ENCODE measurements around the gene MYL6. TPM values are rescaled to one million over a fixed set of nuclear protein-coding genes. Genes with fewer than 3 reads are reported as not detected.

MYL6 gene
- total RNA-seq, 2 experiments from 2014 or later = 1,527 to 1,542 TPM

GRCh38 chr12:56129942-56130495 is 28.1 kb upstream of the MYL6 start:
- ATAC-seq = no peak
- Mint-ChIP-seq H3K27me3 (ENCODE audit: low read depth) (no peaks in the 10 kb centered on the region), H3K27ac (peak overlapping the region; percentile 91), H3K4me1 (ENCODE audit: low read depth) (peaks cover 69% of the 10 kb centered on the region), H3K4me3 (peak overlapping the region; percentile 88), H3K36me3 (ENCODE audit: low read depth) (peaks cover 59% of the 10 kb centered on the region), H3K9me3 (ENCODE audit: insufficient read depth) (no peaks in the 10 kb centered on the region)
- CTCF ChIA-PET = interaction anchor here (1.0 to 9.3 kb wide), 4 partner anchors 11 to 391 kb away, joined by 3 to 148 read pairs (median 5); partner anchors contain the start of genes MYL6B, SMARCC2 and ZC3H10
- POLR2A ChIA-PET = interaction anchor here (0.7 to 8.7 kb wide), 7 partner anchors 8 to 36 kb away, joined by 3 to 77 read pairs (median 23); partner anchors contain the start of genes MYL6, MYL6B, RPL41 and ZC3H10
- no peak for DNase-seq

- Mint-ChIP-seq H3K4me3 (peak overlapping the region; percentile 88), H3K27ac (peak overlapping the region; percentile 91), H3K4me1 (ENCODE audit: low read depth) (peaks cover 63% of the 10 kb centered on the region), H3K27me3 (ENCODE audit: low read depth) (no peaks in the 10 kb centered on the region), H3K9me3 (ENCODE audit: insufficient read depth) (no peaks in the 10 kb centered on the region), H3K36me3 (ENCODE audit: low read depth) (peaks cover 65% of the 10 kb centered on the region)
- no peak for ATAC-seq
- DNase-seq = no peak
- ChIA-PET POLR2A (interaction anchor here (1.0 to 8.7 kb wide), 2 partner anchors 30 to 35 kb away, joined by 4 to 77 read pairs; partner anchors contain the start of gene MYL6), CTCF (interaction anchor here (1.4 to 9.3 kb wide), 2 partner anchors 12 to 59 kb away, joined by 4 to 148 read pairs; partner anchors contain the start of genes SMARCC2 and ZC3H10)
Observed at GRCh38 chr12:56130876-56131275, 27.3 kb upstream of the MYL6 start.

GRCh38 chr12:56134897-56135296 is 23.3 kb upstream of the MYL6 start:
- CTCF ChIA-PET = interaction anchor here (0.6 kb wide), 1 partner anchor 175 kb away, joined by 3 read pairs; no protein-coding TSS in a partner anchor
- Mint-ChIP-seq H3K4me3 (no peak overlapping the region), H3K4me1 (ENCODE audit: low read depth) (peaks cover 77% of the 10 kb centered on the region), H3K27me3 (ENCODE audit: low read depth) (no peaks in the 10 kb centered on the region), H3K36me3 (ENCODE audit: low read depth) (peaks cover 87% of the 10 kb centered on the region), H3K27ac (no peak overlapping the region), H3K9me3 (ENCODE audit: insufficient read depth) (no peaks in the 10 kb centered on the region)
- no peak for ATAC-seq
- no peak for DNase-seq
- POLR2A ChIA-PET = no interaction called here

- ATAC-seq = peak; percentile 14
- CTCF ChIA-PET = interaction anchor here (0.6 to 2.5 kb wide), 5 partner anchors 10 to 130 kb away, joined by 3 to 13 read pairs (median 8); partner anchors contain the start of genes ESYT1, MYL6B, SMARCC2 and ZC3H10
- Mint-ChIP-seq H3K9me3 (ENCODE audit: insufficient read depth) (no peaks in the 10 kb centered on the region), H3K4me3 (no peak overlapping the region), H3K27me3 (ENCODE audit: low read depth) (no peaks in the 10 kb centered on the region), H3K27ac (peak overlapping the region; percentile 83), H3K4me1 (ENCODE audit: low read depth) (peaks cover 71% of the 10 kb centered on the region), H3K36me3 (ENCODE audit: low read depth) (peaks cover 81% of the 10 kb centered on the region)
- POLR2A ChIA-PET = interaction anchor here (0.6 to 2.0 kb wide), 9 partner anchors 8 to 57 kb away, joined by 3 to 8 read pairs (median 4); partner anchors contain the start of genes ESYT1 and ZC3H10
- no peak for DNase-seq
Observed at GRCh38 chr12:56137853-56138571, 20.1 kb upstream of the MYL6 start.

GRCh38 chr12:56141946-56142784 is 16.0 kb upstream of the MYL6 start:
- H3K4me1 Mint-ChIP-seq (ENCODE audit: low read depth) = peaks cover 58% of the 10 kb centered on the region
- DNase-seq (no peak), ATAC-seq (no peak)
- ChIA-PET CTCF (interaction anchor here (0.6 to 1.9 kb wide), 4 partner anchors 10 to 229 kb away, joined by 3 to 7 read pairs (median 4); partner anchors contain the start of genes ESYT1 and MYL6B), POLR2A (interaction anchor here (0.7 to 4.1 kb wide), 4 partner anchors 10 to 24 kb away, joined by 3 to 30 read pairs (median 5); partner anchors contain the start of genes ESYT1, MYL6B and ZC3H10)
- peaks cover 74% of the 10 kb centered on the region for H3K36me3 Mint-ChIP-seq (ENCODE audit: low read depth)
- H3K27ac Mint-ChIP-seq = peak overlapping the region; percentile 68
- no peaks in the 10 kb centered on the region for H3K9me3 Mint-ChIP-seq (ENCODE audit: insufficient read depth)
- no peaks in the 10 kb centered on the region for H3K27me3 Mint-ChIP-seq (ENCODE audit: low read depth)
- no peak overlapping the region for H3K4me3 Mint-ChIP-seq

GRCh38 chr12:56143217-56143616 is 14.9 kb upstream of the MYL6 start:
- ChIA-PET POLR2A (interaction anchor here (1.1 to 4.1 kb wide), 4 partner anchors 9 to 16 kb away, joined by 3 to 30 read pairs (median 6); partner anchors contain the start of genes ESYT1 and MYL6B), CTCF (interaction anchor here (1.0 to 1.9 kb wide), 4 partner anchors 9 to 46 kb away, joined by 6 to 7 read pairs (median 6); partner anchors contain the start of genes ESYT1, MYL6B, SMARCC2 and ZC3H10)
- no peak overlapping the region for H3K4me3 Mint-ChIP-seq
- ATAC-seq = no peak
- peak overlapping the region; percentile 68 for H3K27ac Mint-ChIP-seq
- no peaks in the 10 kb centered on the region for H3K9me3 Mint-ChIP-seq (ENCODE audit: insufficient read depth)
- peaks cover 47% of the 10 kb centered on the region for H3K4me1 Mint-ChIP-seq (ENCODE audit: low read depth)
- DNase-seq = no peak
- H3K36me3 Mint-ChIP-seq (ENCODE audit: low read depth) = peaks cover 63% of the 10 kb centered on the region
- no peaks in the 10 kb centered on the region for H3K27me3 Mint-ChIP-seq (ENCODE audit: low read depth)

GRCh38 chr12:56143870-56144269 is 14.3 kb upstream of the MYL6 start:
- peaks cover 41% of the 10 kb centered on the region for H3K4me1 Mint-ChIP-seq (ENCODE audit: low read depth)
- ChIA-PET POLR2A (interaction anchor here (0.6 to 4.1 kb wide), 5 partner anchors 11 to 18 kb away, joined by 3 to 30 read pairs (median 4); partner anchors contain the start of genes ESYT1 and MYL6), CTCF (interaction anchor here (0.8 to 1.3 kb wide), 3 partner anchors 25 to 79 kb away, joined by 3 to 6 read pairs (median 6); partner anchors contain the start of genes SMARCC2 and ZC3H10)
- ATAC-seq (no peak), DNase-seq (no peak)
- H3K9me3 Mint-ChIP-seq (ENCODE audit: insufficient read depth) = no peaks in the 10 kb centered on the region
- H3K27me3 Mint-ChIP-seq (ENCODE audit: low read depth) = no peaks in the 10 kb centered on the region
- H3K27ac Mint-ChIP-seq = peak overlapping the region; percentile 68
- no peak overlapping the region for H3K4me3 Mint-ChIP-seq
- peaks cover 57% of the 10 kb centered on the region for H3K36me3 Mint-ChIP-seq (ENCODE audit: low read depth)

- ATAC-seq (no peak), DNase-seq (no peak)
- Mint-ChIP-seq H3K36me3 (ENCODE audit: low read depth) (peaks cover 49% of the 10 kb centered on the region), H3K4me3 (no peak overlapping the region), H3K27me3 (ENCODE audit: low read depth) (no peaks in the 10 kb centered on the region), H3K4me1 (ENCODE audit: low read depth) (peaks cover 32% of the 10 kb centered on the region), H3K27ac (no peak overlapping the region), H3K9me3 (ENCODE audit: insufficient read depth) (no peaks in the 10 kb centered on the region)
- POLR2A ChIA-PET = interaction anchor here (1.8 to 4.1 kb wide), 2 partner anchors 17 kb away, joined by 10 to 30 read pairs; partner anchors contain the start of gene ESYT1
- CTCF ChIA-PET = no interaction called here
Observed at GRCh38 chr12:56145217-56145616, 12.9 kb upstream of the MYL6 start.

- no peaks in the 10 kb centered on the region for H3K9me3 Mint-ChIP-seq (ENCODE audit: insufficient read depth)
- CTCF ChIA-PET = no interaction called here
- peaks cover 39% of the 10 kb centered on the region for H3K4me1 Mint-ChIP-seq (ENCODE audit: low read depth)
- peak overlapping the region; percentile 25 for H3K27ac Mint-ChIP-seq
- H3K4me3 Mint-ChIP-seq = no peak overlapping the region
- peaks cover 39% of the 10 kb centered on the region for H3K36me3 Mint-ChIP-seq (ENCODE audit: low read depth)
- POLR2A ChIA-PET = no interaction called here
- no peaks in the 10 kb centered on the region for H3K27me3 Mint-ChIP-seq (ENCODE audit: low read depth)
- no peak for ATAC-seq
- no peak for DNase-seq
Observed at GRCh38 chr12:56146492-56147460, 11.4 kb upstream of the MYL6 start.

- no peak for DNase-seq
- H3K9me3 Mint-ChIP-seq (ENCODE audit: insufficient read depth) = no peaks in the 10 kb centered on the region
- no peaks in the 10 kb centered on the region for H3K27me3 Mint-ChIP-seq (ENCODE audit: low read depth)
- H3K4me3 Mint-ChIP-seq = peak overlapping the region; percentile 92
- peaks cover 51% of the 10 kb centered on the region for H3K4me1 Mint-ChIP-seq (ENCODE audit: low read depth)
- peaks cover 16% of the 10 kb centered on the region for H3K36me3 Mint-ChIP-seq (ENCODE audit: low read depth)
- POLR2A ChIA-PET = interaction anchor here (0.6 to 1.4 kb wide), 2 partner anchors 16 to 431 kb away, joined by 3 to 5 read pairs; no protein-coding TSS in a partner anchor
- ATAC-seq = no peak
- peak overlapping the region; percentile 99 for H3K27ac Mint-ChIP-seq
- CTCF ChIA-PET = interaction anchor here (0.8 to 1.3 kb wide), 2 partner anchors 23 to 24 kb away, joined by 3 to 4 read pairs; partner anchors contain the start of gene ESYT1
Observed at GRCh38 chr12:56150563-56150962, 7.6 kb upstream of the MYL6 start.
